Testis (tissue), 2 donors: ENCODE measurements around the gene KIRREL1.

Source experiments
- CTCF ChIP-seq, 3 experiments: fragments of 450-650 bp in 2 of 3; fragments of 200-600 bp in 1 of 3; sonication (generic) in 1 of 3; IDR thresholded peaks; one replicate each; pipeline ENCODE4 v1.5.1; 2016 to 2019; ENCODE audit warnings: antibody characterized with exemption in 3 of 3, mild to moderate bottlenecking in 2 of 3, moderate library complexity in 1 of 3
- POLR2A ChIP-seq: fragments of 450-650 bp; IDR thresholded peaks from one replicate; pipeline ENCODE4 v1.6.1; 2017; ENCODE audit warnings: antibody characterized with exemption, mild to moderate bottlenecking, moderate library complexity

- TF ChIP-seq POLR2A (no peak), CTCF (IDR thresholded peaks at IDR 0.05) (no peak)
Observed at GRCh38 chr1:158146165-158146564, 152.7 kb downstream of the KIRREL1 start.
